Activated CD4-positive, alpha-beta T cell treated with anti-CD3 and anti-CD28 coated beads, Interleukin-2, amount 50 U/mL, for 24 hours (primary cell): Measurements from ENCODE around the gene ZNRF3.
"Not testable (repeated sequence)": the region's sequence is repeated elsewhere in the genome, so short reads cannot be mapped to it uniquely, and the experiment has no call there.

Experiments used
- DNase-seq, 2 donors: peaks; one replicate each; pipeline ENCODE4 v3.0.0-alpha.2; 2020; ENCODE audit warnings: low read depth in 1 of 2, low spot score in 1 of 2

The ZNRF3 gene

GRCh38 chr22:28883917-28884746 is 760 bp downstream of the ZNRF3 start:
- peak in 1 of 2 donors; percentile 3 for DNase-seq

- DNase-seq, result no peak
Measured at GRCh38 chr22:28884747-28885350, 1.5 kb downstream of the ZNRF3 start.

DNA sequence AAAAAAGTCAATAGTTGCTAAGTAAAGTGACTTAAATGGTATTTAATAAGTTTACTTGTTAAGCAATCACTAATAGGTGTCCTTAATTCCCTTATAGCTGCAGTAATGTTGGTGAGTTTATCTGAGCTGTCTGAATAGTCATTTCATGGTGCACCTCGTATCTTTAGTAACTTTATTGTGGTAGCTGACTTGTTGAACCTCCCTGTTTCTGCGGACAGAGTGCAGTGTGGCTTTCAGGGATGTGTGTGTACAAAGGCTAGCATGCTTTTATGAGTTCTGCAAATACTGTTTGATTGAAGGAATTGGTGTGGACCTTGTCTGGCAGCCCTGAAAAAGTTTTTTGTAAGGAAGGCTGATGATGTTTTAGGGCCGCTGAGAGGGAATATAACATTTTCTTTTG is 2.6 kb downstream of the ZNRF3 start:
- no peak for DNase-seq

DNA sequence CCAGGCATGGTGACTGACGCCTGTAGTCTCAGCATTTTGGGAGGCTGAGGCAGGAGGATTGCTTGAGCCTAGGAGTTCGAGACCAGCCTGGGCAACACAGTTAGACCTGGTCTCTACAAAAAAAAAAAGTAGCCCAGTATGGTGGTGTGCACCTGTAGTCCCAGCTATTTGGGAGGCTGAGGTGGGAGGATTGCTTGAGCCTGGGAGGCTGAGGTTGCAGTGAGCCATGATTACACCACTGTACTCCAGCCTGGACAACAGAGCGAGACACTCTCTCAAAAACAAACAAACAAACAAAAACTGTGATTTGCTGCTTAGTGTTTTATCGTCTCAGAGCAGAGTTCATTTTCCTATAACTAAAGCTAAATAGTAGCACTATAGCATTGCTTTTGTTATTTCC is 3.3 kb downstream of the ZNRF3 start:
- not testable (repeated sequence) for DNase-seq

DNA sequence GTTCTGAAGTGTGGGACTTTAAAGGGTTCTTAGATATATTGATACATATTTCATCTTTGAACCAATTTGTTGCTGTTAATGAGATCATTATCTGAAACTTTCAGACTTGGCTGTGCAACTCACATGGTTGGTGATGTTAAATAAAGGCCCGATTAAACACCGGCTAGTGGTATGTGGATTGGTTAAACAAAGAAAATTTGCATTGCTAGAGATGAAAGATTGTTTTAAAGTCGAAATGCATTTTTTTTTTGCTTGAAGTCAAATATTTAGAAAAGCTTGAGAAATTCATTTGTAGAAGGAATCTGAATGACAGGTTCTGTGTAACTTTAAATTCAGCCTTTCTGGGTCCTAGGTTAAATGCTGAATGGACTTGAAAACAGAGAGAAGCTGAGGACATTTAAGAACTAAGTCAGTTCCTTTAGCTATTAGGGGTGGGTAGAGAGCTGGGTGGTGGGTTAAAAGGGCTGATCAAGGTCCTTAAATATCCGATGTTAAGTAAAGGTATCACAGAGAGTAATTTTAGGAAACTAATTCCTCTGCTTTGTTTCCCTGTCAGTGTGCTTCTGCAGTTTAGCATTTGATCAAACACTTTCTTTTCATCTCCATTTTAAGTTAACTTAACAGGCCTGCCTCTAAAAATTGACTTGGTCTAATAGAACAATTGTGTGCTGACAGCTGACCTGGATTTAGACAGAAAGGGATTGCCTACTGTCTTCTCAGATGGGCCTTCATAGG is 4.5 kb downstream of the ZNRF3 start:
- DNase-seq, result no peak

GRCh38 chr22:28889478-28890024 is 6.2 kb downstream of the ZNRF3 start:
- no peak for DNase-seq

- no peak for DNase-seq
Measured at GRCh38 chr22:28891156-28891733, 7.9 kb downstream of the ZNRF3 start.

- DNase-seq, result no peak
Measured at GRCh38 chr22:28892175-28892731, 8.9 kb downstream of the ZNRF3 start.

DNA sequence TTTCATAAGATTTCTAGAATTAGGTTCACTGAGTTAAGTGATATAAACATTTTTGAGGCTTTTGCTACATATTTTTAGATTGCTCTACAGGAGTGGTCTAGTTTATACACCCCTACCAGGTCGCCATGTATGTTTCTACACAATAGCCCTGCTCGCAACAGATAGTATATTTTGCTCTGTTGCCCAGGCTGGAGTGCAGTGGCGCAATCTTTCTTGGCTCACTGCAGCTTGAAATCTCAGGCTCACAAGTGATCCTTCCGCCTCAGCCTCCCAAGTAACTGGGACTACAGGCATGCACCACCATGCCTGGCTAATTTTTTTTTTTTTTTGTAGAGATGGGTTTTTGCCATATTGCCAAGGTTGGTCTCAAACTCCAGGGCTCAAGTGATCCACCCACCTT is 10.4 kb downstream of the ZNRF3 start:
- no peak for DNase-seq

- DNase-seq, result no peak
Measured at GRCh38 chr22:28894334-28894733, 11.0 kb downstream of the ZNRF3 start.

DNA sequence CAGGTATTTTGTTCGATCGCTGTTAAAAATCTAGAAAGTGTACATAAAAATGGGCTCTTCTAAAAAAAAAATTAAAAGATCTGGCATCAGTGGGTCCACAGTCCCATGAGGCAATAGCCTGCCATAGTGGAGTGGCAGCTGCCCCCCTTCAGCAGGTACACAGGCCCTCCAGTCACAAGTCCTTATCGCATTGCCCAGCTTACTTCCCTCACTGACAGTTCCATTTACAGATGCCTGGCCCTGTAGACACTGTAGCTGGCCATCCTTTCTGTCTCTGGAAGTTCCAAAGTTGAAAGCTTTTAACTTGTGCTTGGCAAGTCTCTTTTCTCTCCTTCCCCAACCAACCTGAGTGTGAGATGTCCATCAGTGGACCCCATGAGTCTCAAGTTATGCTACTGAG is 11.4 kb downstream of the ZNRF3 start:
- DNase-seq, result no peak

DNA sequence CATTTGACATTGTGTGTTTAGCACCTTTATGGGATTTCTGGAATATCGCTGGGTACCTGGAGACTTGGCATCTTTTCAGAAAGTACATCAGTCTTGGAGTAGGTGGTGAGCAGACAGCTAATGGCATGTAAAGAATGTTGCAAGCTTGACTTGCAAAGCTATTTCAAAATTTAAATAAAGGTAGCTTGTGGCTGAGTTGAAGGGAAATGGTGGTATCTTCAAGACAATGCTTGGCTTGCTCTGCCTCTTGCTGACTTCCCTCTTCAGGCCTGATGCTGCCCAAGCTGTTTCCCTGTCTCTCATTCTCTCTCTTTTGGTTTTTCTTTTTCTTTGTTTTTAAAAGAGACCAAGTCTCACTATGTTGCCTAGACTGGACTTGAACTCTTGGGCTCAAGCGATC is 13.2 kb downstream of the ZNRF3 start:
- DNase-seq, result no peak

DNA sequence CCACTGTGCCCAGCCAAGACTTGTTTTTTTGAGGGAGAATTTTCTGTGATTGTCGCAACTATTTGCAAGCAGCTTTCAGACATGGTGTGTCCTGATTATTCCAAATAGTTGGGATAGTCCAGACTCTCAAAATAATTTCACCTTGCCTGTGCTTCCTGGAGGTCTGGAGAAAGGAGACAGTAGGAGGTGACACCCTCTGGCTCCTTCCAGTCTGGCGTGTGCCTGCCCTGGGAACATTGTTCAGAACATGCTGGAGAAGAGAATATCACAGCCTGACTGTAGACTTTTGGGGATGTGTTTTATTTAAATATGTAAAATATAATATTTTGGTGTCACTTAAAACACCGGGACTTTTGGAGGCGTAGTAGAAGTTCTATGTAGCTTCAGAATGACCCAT is 14.9 kb downstream of the ZNRF3 start:
- DNase-seq, result no peak

DNA sequence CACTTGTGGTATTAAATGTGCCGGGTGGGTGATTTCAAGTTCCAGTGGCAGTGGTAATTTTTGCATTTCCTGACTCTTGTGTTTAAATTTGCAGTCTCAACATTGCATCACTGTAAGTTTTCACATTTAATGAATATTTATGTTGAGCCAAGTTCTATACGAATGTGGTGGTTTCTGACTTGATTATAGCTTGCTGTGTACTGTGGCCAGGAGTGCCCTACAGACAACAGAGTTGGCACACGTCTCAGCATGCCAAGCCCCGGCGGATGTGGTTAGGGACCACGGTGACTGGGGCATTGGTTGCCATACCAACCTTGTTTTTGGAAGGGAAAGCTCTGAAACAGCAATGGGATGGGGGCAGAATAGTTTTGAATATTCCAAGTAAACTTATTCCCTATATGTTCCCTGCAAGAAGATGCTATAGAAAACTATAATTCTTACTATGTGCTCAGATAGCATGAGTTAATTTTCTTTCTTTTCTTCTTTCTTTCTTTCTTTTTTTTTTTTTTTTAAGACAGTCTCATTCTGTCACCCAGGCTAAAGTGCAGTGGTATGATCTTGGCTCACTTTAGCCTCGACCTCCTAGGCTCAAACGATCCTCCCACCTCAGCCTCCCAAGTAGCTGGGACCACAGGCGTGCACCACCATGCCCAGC is 16.0 kb downstream of the ZNRF3 start:
- DNase-seq, result no peak

- DNase-seq, result no peak
Measured at GRCh38 chr22:28900379-28900925, 17.1 kb downstream of the ZNRF3 start.

GRCh38 chr22:28902490-28902889 is 19.1 kb downstream of the ZNRF3 start:
- no peak for DNase-seq

DNA sequence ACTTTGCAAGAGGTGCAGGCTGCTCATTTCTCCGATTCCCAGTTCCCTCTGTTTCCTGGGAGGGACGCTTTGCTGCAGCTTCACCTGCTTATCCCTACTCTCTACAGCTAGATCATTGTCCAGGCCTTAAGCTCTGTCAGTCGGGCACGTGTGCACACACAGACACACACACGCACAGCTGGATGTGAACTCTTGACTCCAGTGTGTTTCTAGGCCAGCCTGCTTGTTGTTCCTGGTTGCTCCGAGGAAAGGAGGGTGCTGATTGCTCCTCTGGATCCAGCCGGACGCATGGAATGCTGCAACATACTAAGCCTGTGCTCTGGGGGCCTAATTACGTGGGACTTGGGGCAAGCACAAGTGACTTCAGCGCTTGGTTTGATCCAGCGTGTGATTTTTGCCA is 19.7 kb downstream of the ZNRF3 start:
- DNase-seq, result no peak

- no peak for DNase-seq
Measured at GRCh38 chr22:28903729-28904128, 20.4 kb downstream of the ZNRF3 start.

GRCh38 chr22:28904211-28904896 is 21.0 kb downstream of the ZNRF3 start:
- no peak for DNase-seq
